Activated T-cell treated with anti-CD3 and anti-CD28 coated beads, Interleukin-2, amount 50 U/mL, for 72 hours (primary cell): ENCODE data around the gene ZIC2. TPM values are rescaled to one million over a fixed set of nuclear protein-coding genes. Genes with fewer than 3 reads are reported as not detected.
"Not testable (repeated sequence)": the region's sequence is repeated elsewhere in the genome, so short reads cannot be mapped to it uniquely, and the experiment has no call there.

Experiments
- ATAC-seq, 2 donors: fragments of 150-1000 bp; cut with Tn5 transposase; replicated peaks in 1 of 2; 2 replicates each; pipeline ENCODE4 v1.10.0; 2021; ENCODE audit warnings: moderate library complexity in 2 of 2, mild to moderate bottlenecking in 1 of 2
- DNase-seq, 2 donors: peaks; one replicate each; pipeline ENCODE4 v3.0.0; 2021 to 2022; ENCODE audit warnings: mixed read lengths in 1 of 2
- H3K27ac Mint-ChIP-seq: one replicate; pipeline ENCODE4 v1.8.0; 2022; ENCODE audit warnings: mild to moderate bottlenecking, moderate library complexity, mixed read lengths
- H3K27me3 Mint-ChIP-seq: one replicate; pipeline ENCODE4 v1.8.0; 2022; ENCODE audit warnings: low read depth, mixed read lengths
- H3K36me3 Mint-ChIP-seq, 2 donors: one replicate each; pipeline ENCODE4 v1.8.0; 2022; ENCODE audit warnings: mixed read lengths in 2 of 2, mild to moderate bottlenecking in 1 of 2; ENCODE audit not compliant: insufficient read depth in 2 of 2
- H3K4me1 Mint-ChIP-seq: one replicate; pipeline ENCODE4 v1.8.0; 2022; ENCODE audit warnings: low read depth, mixed read lengths
- H3K4me3 Mint-ChIP-seq, 2 donors: one replicate each; pipeline ENCODE4 v1.8.0; 2022; ENCODE audit warnings: mild to moderate bottlenecking in 2 of 2, mixed read lengths in 2 of 2, moderate library complexity in 2 of 2
- H3K9me3 Mint-ChIP-seq, 2 donors: one replicate each; pipeline ENCODE4 v1.8.0; 2022; ENCODE audit warnings: mixed read lengths in 2 of 2
- total RNA-seq, 2 donors: library from RNA; stranded (reverse); gene quantifications; one replicate each; pipeline ENCODE4 v1.2.3, GENCODE V29; 2022

Gene ZIC2
- total RNA-seq, 2 donors from 2014 or later: 0.25 TPM; not detected in 1

- Mint-ChIP-seq H3K4me1 (peaks cover 29% of the 10 kb centered on the region), H3K27ac (no peak overlapping the region), H3K36me3 (peaks cover 0 to 5% of the 10 kb centered on the region in 2 donors), H3K27me3 (peaks cover 76% of the 10 kb centered on the region), H3K4me3 (no peak overlapping the region), H3K9me3 (peaks cover 0 to 2% of the 10 kb centered on the region in 2 donors)
- ATAC-seq (no peak), DNase-seq (no peak)
Observed at GRCh38 chr13:99997702-99998214, 16.2 kb downstream of the ZIC2 start.

DNA sequence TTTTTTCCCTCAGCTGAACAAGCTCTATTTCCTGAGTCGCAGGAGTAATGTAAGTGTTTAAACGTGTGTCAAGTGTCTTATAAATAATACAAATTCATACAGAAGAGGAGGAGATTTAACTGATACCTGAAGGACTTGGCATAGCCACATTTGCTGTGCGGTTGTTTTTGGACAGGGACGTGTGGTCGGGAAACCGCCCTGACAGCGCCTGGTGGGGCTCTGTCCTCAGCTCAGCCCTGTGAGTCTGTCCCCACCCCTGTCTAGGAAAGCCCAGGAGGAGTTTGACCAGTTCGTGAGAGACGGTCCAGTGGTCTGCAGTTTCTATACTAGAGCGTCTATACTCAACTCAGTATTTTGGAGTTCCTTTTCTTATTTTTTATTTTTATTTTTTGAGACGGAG is 16.7 kb downstream of the ZIC2 start:
- DNase-seq: no peak
- H3K4me1 Mint-ChIP-seq: peaks cover 29% of the 10 kb centered on the region
- H3K27ac Mint-ChIP-seq: no peak overlapping the region
- no peak for ATAC-seq
- peaks cover 0 to 7% of the 10 kb centered on the region in 2 donors for H3K36me3 Mint-ChIP-seq
- no peak overlapping the region for H3K4me3 Mint-ChIP-seq
- peaks cover 0 to 2% of the 10 kb centered on the region in 2 donors for H3K9me3 Mint-ChIP-seq
- H3K27me3 Mint-ChIP-seq: peaks cover 76% of the 10 kb centered on the region

GRCh38 chr13:100014621-100015020 is 33.0 kb downstream of the ZIC2 start:
- no peaks in the 10 kb centered on the region for H3K9me3 Mint-ChIP-seq
- ATAC-seq: no peak
- no peaks in the 10 kb centered on the region for H3K4me1 Mint-ChIP-seq
- no peak for DNase-seq
- H3K36me3 Mint-ChIP-seq: no peaks in the 10 kb centered on the region
- no peak overlapping the region for H3K4me3 Mint-ChIP-seq
- peaks cover 24% of the 10 kb centered on the region for H3K27me3 Mint-ChIP-seq
- no peak overlapping the region for H3K27ac Mint-ChIP-seq

- ATAC-seq (no peak), DNase-seq (no peak)
- Mint-ChIP-seq H3K36me3 (no peaks in the 10 kb centered on the region), H3K4me3 (no peak overlapping the region), H3K4me1 (no peaks in the 10 kb centered on the region), H3K9me3 (peaks cover 0 to 3% of the 10 kb centered on the region in 2 donors), H3K27me3 (peaks cover 4% of the 10 kb centered on the region), H3K27ac (no peak overlapping the region)
Observed at GRCh38 chr13:100019780-100020356, 38.3 kb downstream of the ZIC2 start.

GRCh38 chr13:100022798-100023197 is 41.2 kb downstream of the ZIC2 start:
- ATAC-seq (no peak), DNase-seq (no peak)
- H3K4me3 Mint-ChIP-seq: no peak overlapping the region
- H3K36me3 Mint-ChIP-seq: no peaks in the 10 kb centered on the region
- H3K9me3 Mint-ChIP-seq: peaks cover 0 to 3% of the 10 kb centered on the region in 2 donors
- no peak overlapping the region for H3K27ac Mint-ChIP-seq
- H3K4me1 Mint-ChIP-seq: no peaks in the 10 kb centered on the region
- H3K27me3 Mint-ChIP-seq: peaks cover 15% of the 10 kb centered on the region

DNA sequence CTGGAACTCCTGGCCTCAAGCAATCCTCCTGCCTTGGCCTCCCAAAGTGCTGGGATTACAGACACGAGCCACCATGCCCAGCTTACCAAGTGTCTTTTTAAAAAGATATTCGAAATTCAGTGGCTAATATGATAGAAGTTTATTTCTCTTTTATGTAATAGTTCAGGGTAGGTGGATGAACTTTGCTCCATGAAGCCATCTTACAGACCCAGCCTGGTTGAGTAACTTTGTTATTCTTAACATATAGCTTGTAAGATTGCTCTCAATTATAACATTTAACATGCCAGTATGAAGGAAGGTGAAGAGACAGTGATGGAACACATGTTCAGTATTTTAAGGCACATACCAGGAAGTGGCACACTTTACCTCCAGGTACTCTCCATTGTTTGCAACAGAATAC is 42.4 kb downstream of the ZIC2 start:
- no peaks in the 10 kb centered on the region for H3K4me1 Mint-ChIP-seq
- H3K27ac Mint-ChIP-seq: no peak overlapping the region

DNA sequence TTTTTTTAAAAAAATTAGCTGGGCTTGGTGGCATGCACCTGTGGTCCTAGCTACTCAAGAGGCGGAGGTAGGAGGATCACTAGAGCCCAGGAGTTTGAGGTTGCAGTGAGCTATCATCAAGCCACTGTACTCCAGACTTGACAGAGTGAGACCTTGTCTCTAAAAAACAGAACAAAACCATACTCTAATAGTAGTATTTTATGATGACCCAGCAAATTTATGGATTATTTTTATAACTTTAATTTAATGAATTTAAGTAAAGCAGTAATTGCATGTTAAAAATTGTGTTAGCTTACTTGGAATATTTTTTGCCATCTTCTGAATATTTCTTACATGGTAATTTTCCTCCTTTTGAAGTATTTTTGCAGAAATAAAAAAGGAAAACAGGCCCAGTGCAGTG is 48.3 kb downstream of the ZIC2 start:
- no peak overlapping the region for H3K27ac Mint-ChIP-seq
- no peak for DNase-seq
- peaks cover 15% of the 10 kb centered on the region for H3K27me3 Mint-ChIP-seq
- ATAC-seq: no peak
- H3K9me3 Mint-ChIP-seq: no peaks in the 10 kb centered on the region
- no peak overlapping the region for H3K4me3 Mint-ChIP-seq
- H3K4me1 Mint-ChIP-seq: no peaks in the 10 kb centered on the region
- no peaks in the 10 kb centered on the region for H3K36me3 Mint-ChIP-seq

More for the DNA sequence above, 42.4 kb downstream of the ZIC2 start:
- Mint-ChIP-seq H3K4me3 (no peak overlapping the region), H3K27me3 (peaks cover 15% of the 10 kb centered on the region), H3K9me3 (peaks cover 0 to 3% of the 10 kb centered on the region in 2 donors), H3K36me3 (no peaks in the 10 kb centered on the region)
- DNase-seq (no peak), ATAC-seq (no peak)

GRCh38 chr13:100032642-100033041 is 51.1 kb downstream of the ZIC2 start:
- not testable (repeated sequence) for H3K27me3 Mint-ChIP-seq, H3K27ac Mint-ChIP-seq, ATAC-seq

DNA sequence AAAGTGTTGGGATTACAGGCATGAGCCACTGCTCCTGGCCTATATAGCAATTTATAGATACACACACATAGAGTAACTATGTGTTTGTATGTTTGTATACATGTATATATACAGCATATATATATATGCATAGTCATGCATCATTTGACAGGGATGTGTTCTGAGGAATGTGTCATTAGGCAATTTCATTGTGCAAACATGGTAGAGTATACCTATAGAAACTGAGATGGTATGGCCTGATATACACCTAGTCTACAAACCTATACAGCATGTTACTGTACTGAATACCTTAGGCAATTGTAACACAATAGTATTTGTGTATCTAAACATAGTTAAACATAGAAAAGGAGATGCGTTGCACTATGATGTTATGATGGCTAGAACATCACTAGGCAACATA is 54.4 kb downstream of the ZIC2 start:
- Mint-ChIP-seq H3K9me3 (no peaks in the 10 kb centered on the region), H3K4me3 (no peak overlapping the region), H3K4me1 (no peaks in the 10 kb centered on the region), H3K36me3 (no peaks in the 10 kb centered on the region), H3K27ac (no peak overlapping the region), H3K27me3 (no peaks in the 10 kb centered on the region)
- ATAC-seq (no peak), DNase-seq (no peak)

More at GRCh38 chr13:100032642-100033041, 51.1 kb downstream of the ZIC2 start:
- not testable (repeated sequence) for H3K9me3 Mint-ChIP-seq, H3K36me3 Mint-ChIP-seq, H3K4me3 Mint-ChIP-seq, H3K4me1 Mint-ChIP-seq, DNase-seq

Other genes with a start within 250 kb of the ZIC2 start
- gene ZIC5, start 10.0 kb upstream of the ZIC2 start, total RNA-seq: not detected
- gene PCCA, start 107.3 kb downstream of the ZIC2 start, total RNA-seq: 10 to 100 TPM; 10.5 to 16.9 TPM